Upper lobe of left lung (tissue), 6 donors: Measurements from ENCODE around the gene ATP4B. TPM values are rescaled to one million over a fixed set of nuclear protein-coding genes. Genes with fewer than 3 reads are reported as not detected.

Experiments used
- ATAC-seq, 2 donors: fragments of 200-7000 bp; cut with Tn5 transposase; one replicate each; pipeline ENCODE4 v1.9.1; 2022; ENCODE audit warnings: mild to moderate bottlenecking in 2 of 2, moderate library complexity in 2 of 2; ENCODE audit not compliant: low FRiP score in 2 of 2
- DNase-seq, 2 donors: peaks; one replicate each; pipeline ENCODE4 v3.0.0-alpha.2; 2019 to 2020
- H3K27ac ChIP-seq, 4 donors: fragments of 200-600 bp; sonication (generic); one replicate each; pipeline ENCODE4 v1.5.1; 2016 to 2019
- H3K27me3 ChIP-seq, 4 donors: fragments of 200-600 bp; sonication (generic); one replicate each; pipeline ENCODE4 v1.5.1; 2017 to 2019
- H3K36me3 ChIP-seq, 4 donors: fragments of 200-600 bp; sonication (generic); one replicate each; pipeline ENCODE4 v1.5.1; 2016 to 2019
- H3K4me1 ChIP-seq, 4 donors: fragments of 200-600 bp; sonication (generic); one replicate each; pipeline ENCODE4 v1.5.1; 2018 to 2019
- H3K4me3 ChIP-seq, 4 donors: fragments of 200-600 bp; sonication (generic); one replicate each; pipeline ENCODE4 v1.5.1; 2017 to 2019; ENCODE audit warnings: mild to moderate bottlenecking in 2 of 4, moderate library complexity in 1 of 4
- H3K9me3 ChIP-seq, 4 donors: fragments of 200-600 bp; sonication (generic); one replicate each; pipeline ENCODE4 v1.5.1; 2018 to 2019
- CTCF ChIP-seq, 6 experiments: fragments of 450-650 bp in 4 of 6; fragments of 200-600 bp in 2 of 6; sonication (generic) in 2 of 6; IDR thresholded peaks; one replicate each; pipeline ENCODE4 v1.5.1; 2016 to 2019; ENCODE audit warnings: antibody characterized with exemption in 6 of 6
- EP300 ChIP-seq, 4 donors: sonication (generic); formaldehyde crosslinking; IDR thresholded peaks; one replicate each; pipeline ENCODE4 v1.5.1; 2017; ENCODE audit warnings: antibody characterized with exemption in 4 of 4, control low read depth in 2 of 4
- POLR2A ChIP-seq, 4 donors: fragments of 450-650 bp; IDR thresholded peaks; one replicate each; pipeline ENCODE4 v1.5.1; 2016 to 2017; ENCODE audit warnings: antibody characterized with exemption in 4 of 4, mild to moderate bottlenecking in 2 of 4
- POLR2AphosphoS5 ChIP-seq, 2 donors: sonication (generic); formaldehyde crosslinking; IDR thresholded peaks; one replicate each; pipeline ENCODE4 v1.5.1; 2017; ENCODE audit warnings: antibody characterized with exemption in 2 of 2
- WGBS, 2 donors: methylation state at CpG; one replicate each; pipeline ENCODE4 v1.1.5; 2017 to 2018; 5-methylcytosine and 5-hydroxymethylcytosine counted together
- total RNA-seq, 6 donors: library from RNA; depleted of rRNA in 4 of 6; stranded (reverse); fragments of >200 nt in 4 of 6; gene quantifications; one replicate each; pipeline versions ENCODE4 v1.1.0 to v1.2.1, GENCODE V29; 2016 to 2021
- donor health status: DM: no; HTN: no; CAD: no; lungs with moderate emphysema.
- donor health status: DM: no; HTN: yes; CAD: no; lungs with severe emphysema.

Gene ATP4B
- not detected for total RNA-seq

- Histone ChIP-seq H3K9me3 (peaks cover 0 to 8% (median 2%) of the 10 kb centered on the region in 4 donors), H3K27me3 (no peaks in the 10 kb centered on the region), H3K4me3 (no peak within 1 kb of the TSS), H3K27ac (no peak within 1 kb of the TSS), H3K36me3 (no peaks in the 10 kb centered on the region), H3K4me1 (peaks cover 0 to 3% (median 0%) of the 10 kb centered on the region in 4 donors)
- TF ChIP-seq EP300 (IDR thresholded peaks at IDR 0.05) (no peak), POLR2A (IDR thresholded peaks at IDR 0.05) (no peak), CTCF (IDR thresholded peaks at IDR 0.05) (no peak), POLR2AphosphoS5 (IDR thresholded peaks at IDR 0.05) (no peak)
- ATAC-seq (no peak), DNase-seq (peak; percentile 5 to 67)
- WGBS, 2 donors: 87 to 91% methylated on average over 34 to 47 of the region's 47 CpGs
Measured at GRCh38 chr13:113657851-113658741, at the start of gene ATP4B. TSS of gene ATP4B (minus strand) at chr13:113658198. CDS start at chr13:113658144, 54 bp downstream.

- DNase-seq: peak; percentile 11 to 76
- no peak overlapping the region for H3K4me3 ChIP-seq
- 83 to 90% methylated on average over 15 to 18 of the region's 18 CpGs for WGBS, 2 donors
Measured at GRCh38 chr13:113672002-113672651, 14.1 kb upstream of the ATP4B start.

GRCh38 chr13:113671066-113672001 is 13.3 kb upstream of the ATP4B start:
- H3K4me3 ChIP-seq: no peak overlapping the region
- TF ChIP-seq CTCF (IDR thresholded peaks at IDR 0.05) (no peak), EP300 (IDR thresholded peaks at IDR 0.05) (no peak), POLR2AphosphoS5 (IDR thresholded peaks at IDR 0.05) (no peak), POLR2A (IDR thresholded peaks at IDR 0.05) (no peak)
- H3K27me3 ChIP-seq: no peaks in the 10 kb centered on the region
- H3K27ac ChIP-seq: no peak overlapping the region
- H3K9me3 ChIP-seq: no peaks in the 10 kb centered on the region
- H3K4me1 ChIP-seq: no peaks in the 10 kb centered on the region
- WGBS, 2 donors: 92 to 93% methylated on average over 49 to 53 of the region's 54 CpGs
- DNase-seq (peak; percentile 18 to 70), ATAC-seq (peak in 1 of 2 donors; percentile 34)
- no peaks in the 10 kb centered on the region for H3K36me3 ChIP-seq

More at GRCh38 chr13:113672002-113672651, 14.1 kb upstream of the ATP4B start:
- peak in 1 of 2 donors; percentile 65 for ATAC-seq
- TF ChIP-seq POLR2A (IDR thresholded peaks at IDR 0.05): no peak
- TF ChIP-seq CTCF (IDR thresholded peaks at IDR 0.05): no peak
- TF ChIP-seq EP300 (IDR thresholded peaks at IDR 0.05): no peak
- TF ChIP-seq POLR2AphosphoS5 (IDR thresholded peaks at IDR 0.05): no peak
- no peaks in the 10 kb centered on the region for H3K27me3 ChIP-seq
- no peaks in the 10 kb centered on the region for H3K36me3 ChIP-seq
- no peaks in the 10 kb centered on the region for H3K4me1 ChIP-seq
- no peak overlapping the region for H3K27ac ChIP-seq
- no peaks in the 10 kb centered on the region for H3K9me3 ChIP-seq

- Histone ChIP-seq H3K27ac (no peak overlapping the region), H3K36me3 (no peaks in the 10 kb centered on the region), H3K9me3 (no peaks in the 10 kb centered on the region), H3K4me1 (no peaks in the 10 kb centered on the region), H3K27me3 (no peaks in the 10 kb centered on the region), H3K4me3 (no peak overlapping the region)
- 90 to 94% methylated on average over 19 of the region's 19 CpGs for WGBS, 2 donors
- TF ChIP-seq POLR2AphosphoS5 (IDR thresholded peaks at IDR 0.05) (no peak), POLR2A (IDR thresholded peaks at IDR 0.05) (no peak), CTCF (IDR thresholded peaks at IDR 0.05) (no peak), EP300 (IDR thresholded peaks at IDR 0.05) (no peak)
- peak in 1 of 2 donors; percentile 56 for DNase-seq
- no peak for ATAC-seq
Measured at GRCh38 chr13:113670541-113670940, 12.5 kb upstream of the ATP4B start.
